HG02973 (cell line): Measurements from ENCODE around the gene IMP3.
"Not testable (repeated sequence)": the region's sequence is repeated elsewhere in the genome, so short reads cannot be mapped to it uniquely, and the experiment has no call there.

Experiments
- ATAC-seq: cut with Tn5 transposase; IDR thresholded peaks from one replicate; pipeline ENCODE4 v1.9.1; 2021; ENCODE audit warnings: moderate library complexity; ENCODE audit not compliant: unreplicated experiment

The IMP3 gene

GRCh38 chr15:75651810-75652543 is 12.0 kb upstream of the IMP3 start:
- no peak for ATAC-seq

GRCh38 chr15:75650908-75651809 is 11.1 kb upstream of the IMP3 start:
- no peak for ATAC-seq

GRCh38 chr15:75649848-75650247 is 9.8 kb upstream of the IMP3 start:
- ATAC-seq: no peak

GRCh38 chr15:75649045-75649761 is 9.2 kb upstream of the IMP3 start:
- no peak for ATAC-seq

- no peak for ATAC-seq
Observed at GRCh38 chr15:75648156-75649000, 8.4 kb upstream of the IMP3 start.

GRCh38 chr15:75647370-75648155 is 7.5 kb upstream of the IMP3 start, which contains the start of gene SNX33:
Gene SNX33, plus strand, starts transcription at chr15:75647912. Its CDS starts 1,191 bp downstream, at chr15:75649103.
- no peak for ATAC-seq

- no peak for ATAC-seq
Observed at GRCh38 chr15:75646944-75647364, 6.9 kb upstream of the IMP3 start.

GRCh38 chr15:75646112-75646943 is 6.3 kb upstream of the IMP3 start:
- ATAC-seq: no peak

GRCh38 chr15:75644376-75644775 is 4.4 kb upstream of the IMP3 start:
- no peak for ATAC-seq

GRCh38 chr15:75641603-75642002 is 1.6 kb upstream of the IMP3 start:
- ATAC-seq: no peak

GRCh38 chr15:75641179-75641503 is 1.1 kb upstream of the IMP3 start:
- no peak for ATAC-seq

GRCh38 chr15:75640483-75641178 is 607 bp upstream of the IMP3 start:
- ATAC-seq: peak; percentile 25

GRCh38 chr15:75639191-75639708 is 774 bp downstream of the IMP3 start:
- no peak for ATAC-seq

- no peak for ATAC-seq
Observed at GRCh38 chr15:75637245-75638009, 2.6 kb downstream of the IMP3 start.

GRCh38 chr15:75636026-75636425 is 4.0 kb downstream of the IMP3 start:
- ATAC-seq: no peak

GRCh38 chr15:75633922-75634321 is 6.1 kb downstream of the IMP3 start:
- not testable (repeated sequence) for ATAC-seq

- ATAC-seq: no peak
Observed at GRCh38 chr15:75631935-75632334, 8.1 kb downstream of the IMP3 start.
